ENCODE data around the gene CSMD2. TPM values are rescaled to one million over a fixed set of nuclear protein-coding genes. Genes with fewer than 3 reads are reported as not detected.

CSMD2 gene
- total RNA-seq, 6 donors from 2014 or later = 0.39 to 1.0 (median 0.52) TPM

- Histone ChIP-seq H3K27ac (no peak overlapping the region), H3K4me1 (no peaks in the 10 kb centered on the region), H3K4me3 (no peak overlapping the region), H3K27me3 (no peaks in the 10 kb centered on the region), H3K36me3 (no peaks in the 10 kb centered on the region), H3K9me3 (no peaks in the 10 kb centered on the region)
- ATAC-seq (ENCODE audit: low FRiP score in 2 of 2) (no peak), DNase-seq (no peak)
- TF ChIP-seq EP300 (IDR thresholded peaks at IDR 0.05) (no peak), POLR2AphosphoS5 (IDR thresholded peaks at IDR 0.05) (no peak), CTCF (IDR thresholded peaks at IDR 0.05) (no peak), POLR2A (IDR thresholded peaks at IDR 0.05) (no peak)
- WGBS, 2 donors = 12 to 14% methylated on average over 4 of the region's 4 CpGs
Measured at GRCh38 chr1:34147301-34147700, 17.7 kb downstream of the CSMD2 start.

- no peak overlapping the region for H3K27ac ChIP-seq
- WGBS, 2 donors = 80 to 83% methylated on average over 6 of the region's 6 CpGs
- no peak for ATAC-seq (ENCODE audit: low FRiP score in 2 of 2)
Measured at GRCh38 chr1:34144766-34145165, 20.3 kb downstream of the CSMD2 start.

DNA sequence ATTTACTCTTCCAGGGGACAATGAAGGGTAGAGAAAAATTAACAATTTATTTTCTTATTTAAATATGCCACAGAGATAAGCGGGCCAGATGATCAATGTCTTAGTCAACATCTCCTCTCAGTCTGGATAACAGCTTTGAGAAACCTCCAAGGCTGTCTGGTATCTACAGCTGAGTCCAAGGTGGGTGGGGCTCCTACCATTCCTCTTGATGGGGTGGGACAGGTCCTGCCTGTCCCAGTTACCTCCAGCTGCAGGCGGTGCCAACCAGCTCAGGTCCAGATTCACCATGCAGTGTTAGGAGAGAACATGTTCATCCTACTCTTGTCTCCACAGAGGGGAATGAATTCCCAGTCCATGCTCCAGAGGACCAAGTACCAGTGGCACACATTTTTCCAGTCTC lies 21.1 kb downstream of the CSMD2 start:
- H3K9me3 ChIP-seq = no peaks in the 10 kb centered on the region
- ATAC-seq (ENCODE audit: low FRiP score in 2 of 2) (no peak), DNase-seq (no peak)
- no peaks in the 10 kb centered on the region for H3K36me3 ChIP-seq
- H3K4me3 ChIP-seq = no peak overlapping the region
- TF ChIP-seq EP300 (IDR thresholded peaks at IDR 0.05) (no peak), CTCF (IDR thresholded peaks at IDR 0.05) (no peak), POLR2AphosphoS5 (IDR thresholded peaks at IDR 0.05) (no peak), POLR2A (IDR thresholded peaks at IDR 0.05) (no peak)
- no peak overlapping the region for H3K27ac ChIP-seq
- H3K27me3 ChIP-seq = no peaks in the 10 kb centered on the region
- H3K4me1 ChIP-seq = no peaks in the 10 kb centered on the region
- WGBS, 2 donors = 76 to 93% methylated on average over 2 of the region's 2 CpGs

More at GRCh38 chr1:34144766-34145165, 20.3 kb downstream of the CSMD2 start:
- DNase-seq = no peak
- H3K27me3 ChIP-seq = no peaks in the 10 kb centered on the region
- no peaks in the 10 kb centered on the region for H3K9me3 ChIP-seq
- H3K4me1 ChIP-seq = no peaks in the 10 kb centered on the region
- no peaks in the 10 kb centered on the region for H3K36me3 ChIP-seq
- no peak for TF ChIP-seq POLR2A (IDR thresholded peaks at IDR 0.05)
- no peak for TF ChIP-seq EP300 (IDR thresholded peaks at IDR 0.05)
- no peak for TF ChIP-seq CTCF (IDR thresholded peaks at IDR 0.05)
- no peak for TF ChIP-seq POLR2AphosphoS5 (IDR thresholded peaks at IDR 0.05)
- no peak overlapping the region for H3K4me3 ChIP-seq

- no peaks in the 10 kb centered on the region for H3K27me3 ChIP-seq
- no peaks in the 10 kb centered on the region for H3K4me1 ChIP-seq
- 47 to 54% methylated on average over 7 of the region's 7 CpGs for WGBS, 2 donors
- DNase-seq (no peak), ATAC-seq (ENCODE audit: low FRiP score in 2 of 2) (no peak)
- no peaks in the 10 kb centered on the region for H3K9me3 ChIP-seq
- H3K27ac ChIP-seq = no peak overlapping the region
- no peaks in the 10 kb centered on the region for H3K36me3 ChIP-seq
- TF ChIP-seq EP300 (IDR thresholded peaks at IDR 0.05) = no peak
- no peak for TF ChIP-seq POLR2AphosphoS5 (IDR thresholded peaks at IDR 0.05)
- TF ChIP-seq POLR2A (IDR thresholded peaks at IDR 0.05) = no peak
- H3K4me3 ChIP-seq = no peak overlapping the region
Measured at GRCh38 chr1:34140011-34140676, 24.9 kb downstream of the CSMD2 start.

DNA sequence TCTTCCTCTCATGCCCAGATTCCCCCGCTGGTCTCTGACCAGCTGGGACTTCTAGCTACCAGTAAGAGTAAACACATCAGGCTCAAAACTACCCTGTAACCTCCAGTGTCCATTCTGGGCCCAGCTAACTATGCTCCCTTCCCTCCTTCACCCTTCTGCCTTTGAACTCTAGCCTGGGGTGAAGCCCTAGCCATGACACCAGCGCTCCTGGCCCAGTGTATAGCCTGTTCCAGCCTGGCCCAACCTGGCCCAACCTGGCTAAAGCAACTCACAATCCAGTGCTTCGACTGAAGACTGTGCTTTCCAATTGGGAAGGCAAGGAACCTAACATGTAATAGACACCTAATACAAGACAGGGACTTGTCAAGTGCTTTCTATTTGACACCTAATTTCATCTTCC lies 27.6 kb downstream of the CSMD2 start:
- DNase-seq (no peak), ATAC-seq (ENCODE audit: low FRiP score in 2 of 2) (no peak)
- no peak overlapping the region for H3K27ac ChIP-seq
- H3K27me3 ChIP-seq = no peaks in the 10 kb centered on the region
- H3K4me3 ChIP-seq = no peak overlapping the region
- no peaks in the 10 kb centered on the region for H3K4me1 ChIP-seq
- no peaks in the 10 kb centered on the region for H3K9me3 ChIP-seq
- 66 to 85% methylated on average over 3 of the region's 3 CpGs for WGBS, 2 donors
- H3K36me3 ChIP-seq = no peaks in the 10 kb centered on the region
- TF ChIP-seq POLR2AphosphoS5 (IDR thresholded peaks at IDR 0.05) (no peak), POLR2A (IDR thresholded peaks at IDR 0.05) (no peak), EP300 (IDR thresholded peaks at IDR 0.05) (no peak), CTCF (IDR thresholded peaks at IDR 0.05) (no peak)

Data from upper lobe of left lung (tissue), 6 donors.